Stimulated activated CD8-positive, alpha-beta memory T cell treated with anti-CD3 and anti-CD28 coated beads, Interleukin-2, amount 100 ng/mL, for 48 hours (primary cell): ENCODE measurements around the gene WDR70.
"Not testable (repeated sequence)": the region's sequence is repeated elsewhere in the genome, so short reads cannot be mapped to it uniquely, and the experiment has no call there.

Source experiments
- DNase-seq, 2 donors: peaks; one replicate each; pipeline ENCODE4 v3.0.0-alpha.2; 2020; ENCODE audit warnings: low read depth in 2 of 2

Gene WDR70

DNA sequence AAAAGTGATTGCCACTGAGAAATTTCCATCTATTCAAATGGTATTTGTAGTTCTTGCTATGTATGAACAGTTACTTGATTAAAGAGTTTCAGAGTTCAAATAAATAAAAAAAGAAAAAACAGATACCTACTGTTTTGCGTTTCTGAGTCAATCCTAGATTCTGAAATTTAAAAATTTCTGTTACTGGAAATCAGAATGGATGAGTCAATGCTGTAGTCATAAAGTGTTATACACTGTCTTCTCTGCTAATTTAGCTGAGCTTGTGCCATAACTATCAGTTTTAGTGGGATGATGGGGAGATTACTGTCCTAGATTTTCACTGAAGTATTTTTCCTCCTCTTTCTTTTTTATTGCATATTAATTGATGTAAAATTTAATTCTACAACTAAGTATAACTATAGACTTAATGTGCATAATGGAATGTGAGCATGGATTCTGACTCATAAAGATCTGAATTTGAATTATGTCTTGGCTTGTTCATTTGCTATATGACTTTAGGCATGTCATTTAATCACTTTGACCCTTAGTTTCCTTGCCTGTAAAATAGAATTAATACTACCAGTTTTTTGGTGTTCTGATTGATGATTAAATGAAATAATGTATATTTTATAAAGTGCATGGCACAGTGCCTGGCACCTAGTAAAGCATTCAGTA is 75.4 kb downstream of the WDR70 start:
- not testable (repeated sequence) for DNase-seq

DNA sequence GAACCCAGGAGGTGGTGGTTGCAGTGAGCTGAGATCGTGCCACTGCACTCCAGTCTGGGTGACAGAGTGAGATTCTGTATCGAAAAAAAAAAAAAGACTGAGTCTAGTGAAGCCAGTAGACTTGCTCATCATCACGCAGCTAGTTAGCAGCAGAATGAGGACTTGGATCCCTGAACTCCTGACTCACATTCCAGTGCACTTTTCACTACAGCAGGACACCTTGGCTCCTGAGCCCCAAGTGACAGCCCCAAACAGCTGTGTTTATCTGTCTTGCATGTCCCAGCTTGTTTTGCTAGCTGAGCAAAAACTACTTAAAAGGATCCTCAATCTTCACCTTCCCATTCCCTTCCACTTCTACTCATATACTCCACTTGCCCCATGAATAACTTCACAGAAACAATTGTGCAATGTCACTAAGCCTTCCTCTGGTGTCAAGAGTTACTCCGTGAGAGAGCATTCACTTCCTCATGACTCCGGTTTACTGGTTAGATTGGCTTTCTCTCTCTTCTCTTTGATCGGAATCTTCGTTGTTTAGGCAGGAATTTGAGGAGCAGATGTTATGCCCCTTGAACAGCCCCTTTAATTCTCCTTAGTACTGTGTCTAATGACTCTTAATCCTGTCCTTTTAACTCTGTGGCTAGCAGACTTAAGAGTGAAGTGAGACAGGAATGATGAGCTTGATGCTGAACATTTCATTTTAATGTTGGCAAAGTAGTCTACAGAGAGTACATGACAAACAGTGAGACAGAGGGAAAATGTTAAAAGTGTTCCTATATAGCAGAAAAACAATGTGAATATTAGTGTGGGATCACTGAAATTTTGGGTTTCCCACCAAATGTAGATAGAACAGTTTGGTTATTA is 84.3 kb downstream of the WDR70 start:
- DNase-seq: not testable (repeated sequence)

DNA sequence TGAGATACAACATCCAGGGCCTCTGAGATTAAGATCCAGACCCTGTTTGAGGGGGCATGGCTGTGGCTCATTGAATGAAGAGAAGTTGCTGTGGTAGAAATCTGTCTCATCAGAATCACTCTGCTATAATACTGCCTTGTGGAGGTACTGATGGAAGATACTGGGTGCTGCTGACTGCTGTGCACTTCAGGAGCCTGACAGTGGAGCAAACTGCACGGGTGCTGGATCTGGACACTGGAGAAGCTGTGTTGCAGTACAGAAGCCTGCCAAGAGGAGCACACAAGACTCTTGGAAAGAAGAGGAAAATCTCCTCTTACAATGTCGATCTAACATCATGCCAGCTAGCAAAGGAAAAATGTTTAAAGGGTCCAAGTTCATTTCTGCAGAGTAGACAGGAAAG is 85.5 kb downstream of the WDR70 start:
- DNase-seq: not testable (repeated sequence)

DNA sequence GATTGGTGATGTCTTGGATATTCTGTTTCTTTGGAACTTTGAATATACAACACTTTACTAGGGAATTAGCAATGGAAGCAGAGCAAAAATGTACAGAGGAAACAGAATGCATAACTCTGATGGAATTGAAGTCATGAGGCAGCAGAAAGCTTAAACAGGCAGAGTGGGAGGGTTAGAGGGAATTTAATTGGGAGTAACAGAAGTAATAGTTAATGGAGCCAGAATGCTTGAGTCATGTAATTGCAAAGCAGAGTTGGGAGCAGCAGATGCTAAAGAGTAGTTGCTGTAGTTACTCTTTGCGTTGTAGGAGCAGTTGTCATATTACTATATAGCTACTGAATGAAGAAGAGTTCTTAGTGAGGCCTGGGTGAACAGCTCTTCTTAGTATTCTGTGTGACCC is 90.3 kb downstream of the WDR70 start:
- DNase-seq: not testable (repeated sequence)

DNA sequence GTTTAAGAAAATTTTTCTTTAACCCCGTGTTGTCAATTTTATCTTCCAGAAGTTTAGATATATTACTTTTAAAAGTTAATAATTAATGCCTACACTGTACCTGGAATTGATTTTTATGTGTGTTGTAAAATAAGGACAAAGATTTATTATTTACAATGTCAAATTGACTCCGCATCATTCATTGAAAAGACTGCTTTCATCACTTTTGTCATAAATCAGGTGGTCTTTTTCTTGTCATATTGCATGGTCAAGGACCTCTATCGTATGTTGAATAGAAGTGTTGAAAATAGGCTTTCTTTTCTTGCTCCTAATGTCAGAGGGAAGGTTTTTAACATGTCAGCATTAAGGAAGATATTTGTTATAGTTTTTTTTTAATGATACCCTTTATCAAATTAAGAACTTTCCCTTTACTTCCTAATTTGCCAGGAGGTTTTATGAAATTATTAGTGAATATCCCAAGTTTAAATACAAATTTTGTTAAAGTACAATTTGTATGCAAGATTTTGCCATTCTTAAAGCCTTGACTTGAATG is 92.6 kb downstream of the WDR70 start:
- no peak for DNase-seq

DNA sequence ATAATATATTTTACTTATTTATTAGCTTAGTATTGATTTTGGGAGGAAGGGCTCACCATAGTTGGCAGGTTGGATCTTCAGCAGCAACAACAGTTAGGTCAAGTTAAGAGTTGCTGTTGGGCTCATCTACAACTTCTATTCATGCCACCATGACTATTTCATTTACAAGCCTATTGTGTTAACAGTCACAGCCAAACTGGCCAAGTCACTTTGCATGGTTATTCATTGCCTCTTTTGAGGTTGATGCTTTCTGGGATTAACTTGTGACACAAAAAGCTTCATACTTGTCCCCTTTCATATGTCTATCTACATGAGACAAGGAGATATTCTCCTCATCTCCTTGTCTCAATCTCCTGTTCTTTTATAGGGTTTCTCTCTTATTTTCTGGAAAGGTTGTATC is 98.3 kb downstream of the WDR70 start:
- no peak for DNase-seq

DNA sequence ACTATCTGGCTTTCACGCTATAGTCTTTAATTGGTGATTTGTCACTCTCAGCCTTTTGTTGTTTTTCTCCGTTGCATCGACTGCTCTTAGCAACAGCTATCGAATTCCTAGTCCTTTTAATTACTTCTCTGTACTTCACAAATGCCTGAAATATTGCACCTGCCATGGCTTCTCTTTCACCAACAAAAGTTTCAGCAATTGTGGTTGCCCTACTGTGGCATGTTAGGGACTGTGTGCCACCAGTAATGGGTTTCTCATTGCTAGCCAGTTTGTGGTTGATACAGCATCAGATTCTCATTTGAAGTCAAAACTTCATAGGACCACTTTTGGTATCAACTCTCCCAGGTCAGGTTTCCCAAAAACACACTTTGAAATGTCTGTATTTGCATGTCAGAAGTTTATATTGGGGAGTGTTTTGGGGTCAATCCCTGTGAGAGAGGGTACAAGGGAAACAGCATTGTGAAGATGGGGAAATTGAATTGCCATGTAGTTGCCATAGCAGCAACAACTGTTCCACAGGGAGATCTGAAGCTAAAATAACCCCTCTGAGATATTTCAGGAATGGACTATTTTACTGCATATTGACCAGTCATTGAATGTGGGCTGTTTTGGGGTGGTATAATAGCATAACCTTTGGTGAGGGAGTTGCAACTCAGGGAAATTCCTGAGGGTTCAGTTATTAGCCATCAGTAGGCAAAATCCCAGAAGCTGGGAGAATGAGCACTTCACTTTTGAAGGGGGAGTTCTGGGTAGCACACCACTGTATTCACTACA is 99.2 kb downstream of the WDR70 start:
- no peak for DNase-seq

DNA sequence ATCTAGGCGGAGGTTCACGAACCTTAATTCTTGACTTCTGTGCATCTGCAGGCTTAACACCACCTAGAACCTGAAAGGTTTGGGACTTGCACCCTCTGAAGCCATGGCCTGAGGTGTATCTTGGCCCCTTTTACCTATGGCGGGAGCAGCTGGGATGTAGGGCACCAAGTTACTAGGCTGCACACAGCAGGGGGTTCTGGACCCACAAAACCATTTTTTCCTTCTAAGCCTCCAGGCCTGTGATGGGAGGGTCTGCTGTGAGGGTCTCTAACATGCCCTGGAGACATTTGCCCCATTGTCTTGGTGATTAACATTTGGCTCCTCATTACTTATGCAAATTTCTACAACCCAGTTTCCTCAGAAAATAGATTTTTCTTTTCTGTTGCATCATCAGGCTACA is 102.3 kb downstream of the WDR70 start:
- not testable (repeated sequence) for DNase-seq

DNA sequence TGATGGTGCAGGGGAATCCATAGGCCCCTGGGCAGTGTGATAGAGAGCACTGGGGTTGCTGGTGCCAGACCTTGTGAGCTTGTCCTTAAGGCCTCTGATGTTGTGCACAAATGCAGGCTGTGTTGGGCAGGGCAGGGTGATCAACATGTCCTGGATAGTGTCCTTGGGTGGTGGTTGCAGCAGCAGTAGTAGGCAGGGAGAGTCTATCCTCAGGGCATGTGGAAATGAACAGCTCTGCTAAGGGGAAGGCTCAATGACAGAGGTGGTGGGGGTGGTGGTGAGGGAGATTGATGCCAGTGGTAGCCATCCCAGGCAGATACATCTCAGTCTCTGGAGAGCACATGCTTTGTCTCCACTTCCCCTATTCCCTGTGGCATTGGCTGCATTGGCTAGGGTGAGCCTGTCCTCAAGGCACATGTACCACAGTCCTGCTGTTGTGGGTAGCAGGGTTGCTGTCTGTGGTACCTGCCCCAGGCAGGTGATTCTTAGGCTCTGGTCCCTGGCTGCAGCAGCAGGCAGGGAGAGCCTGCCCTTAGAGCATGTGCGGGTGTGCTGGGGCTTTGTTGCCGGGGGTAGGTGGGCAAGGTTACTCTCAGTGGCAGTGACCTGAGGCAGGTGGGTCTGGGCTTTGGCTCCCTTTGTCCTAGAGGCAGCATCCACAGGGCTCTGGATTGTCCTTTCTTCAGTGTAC is 111.1 kb downstream of the WDR70 start:
- DNase-seq: no peak

DNA sequence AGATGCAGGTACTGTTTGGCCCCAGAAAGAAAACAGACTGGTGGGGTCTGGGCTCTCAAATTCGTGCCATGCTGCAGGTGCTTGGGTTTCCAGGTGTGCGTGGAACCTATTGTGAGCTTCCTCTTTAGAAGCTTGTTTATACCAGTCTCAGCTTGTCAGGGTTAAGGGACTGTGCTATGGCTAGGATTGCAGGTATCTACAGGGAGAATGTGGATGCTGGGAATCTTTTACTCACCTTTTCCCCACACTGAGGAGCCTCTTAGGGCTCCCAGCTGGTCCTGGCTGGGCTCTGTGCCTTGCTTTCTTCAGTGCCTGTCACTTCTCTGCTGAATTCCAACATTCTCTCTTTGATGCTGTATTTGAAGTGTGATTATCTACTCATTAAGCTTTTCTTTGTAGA is 111.8 kb downstream of the WDR70 start:
- DNase-seq: no peak

DNA sequence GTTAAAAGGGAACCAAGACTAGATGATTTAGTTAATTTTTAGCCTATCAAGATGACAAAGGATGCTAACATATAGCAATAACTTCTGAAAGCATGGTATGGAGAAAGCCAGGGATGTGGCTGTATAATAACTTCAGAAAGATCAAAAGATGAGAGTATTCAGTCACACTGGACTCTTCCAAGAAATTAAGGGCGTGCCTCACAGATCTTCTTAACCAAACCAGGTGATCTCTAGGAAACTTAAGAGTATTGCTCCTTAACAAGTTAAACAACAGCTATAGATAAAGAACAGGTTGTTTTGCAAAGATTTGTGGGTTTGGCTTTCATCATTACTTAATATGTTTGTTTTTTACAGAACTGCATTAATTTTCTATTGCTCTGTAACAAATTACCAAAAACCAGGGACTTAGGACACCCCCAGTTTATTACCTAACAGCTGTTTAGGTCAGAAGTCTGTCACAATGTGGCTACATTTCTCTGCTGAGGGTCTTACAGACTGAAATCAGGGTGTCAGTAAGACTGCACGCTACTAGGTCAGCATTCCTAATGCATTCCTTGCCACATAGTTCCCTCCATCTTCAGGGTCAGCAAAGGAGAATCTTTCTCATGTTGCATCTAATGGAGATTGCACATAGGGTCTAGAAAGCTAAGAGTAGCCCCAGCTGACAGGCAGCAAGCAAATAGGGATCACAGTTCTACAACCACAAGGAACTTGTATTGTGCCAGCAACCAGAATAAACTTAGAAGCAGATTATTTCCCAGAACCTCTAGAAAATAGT is 113.8 kb downstream of the WDR70 start:
- no peak for DNase-seq

DNA sequence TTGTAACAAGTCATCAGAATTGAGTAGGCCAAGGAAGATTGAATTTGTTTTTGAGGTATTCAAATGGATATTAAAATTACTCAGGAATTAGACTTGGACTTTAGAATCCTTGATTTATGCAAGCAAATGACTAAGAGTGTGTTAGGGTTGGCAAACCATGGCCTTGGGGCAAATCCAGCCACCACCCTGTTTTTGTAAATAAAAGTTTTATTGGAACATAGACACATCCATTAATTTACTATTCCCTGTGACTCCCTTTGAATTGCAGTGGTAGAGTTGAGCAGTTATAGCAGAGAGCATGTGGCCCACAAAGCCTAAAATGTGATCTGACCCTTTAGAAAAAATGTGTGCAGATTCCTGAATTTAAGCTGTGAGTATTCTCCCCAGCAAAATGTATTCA is 115.6 kb downstream of the WDR70 start:
- no peak for DNase-seq

DNA sequence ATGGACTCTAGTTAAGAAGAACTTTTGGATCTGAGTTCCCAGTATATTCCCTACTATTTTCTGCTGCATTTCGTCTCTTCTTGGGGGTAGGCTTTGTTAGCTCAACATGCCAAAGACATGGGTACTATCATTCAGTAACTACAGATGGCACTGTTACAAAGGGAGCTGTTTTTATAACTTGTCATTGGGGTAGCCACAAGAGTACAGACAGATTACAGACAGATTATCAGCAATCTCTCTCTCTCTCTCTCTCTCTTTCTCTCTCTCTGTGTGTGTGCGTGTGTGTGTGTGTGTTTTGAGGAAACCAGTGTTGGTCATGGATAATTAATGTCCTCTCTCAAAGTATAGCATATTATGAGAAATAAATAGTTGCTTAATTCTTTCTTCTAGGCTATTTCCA is 116.1 kb downstream of the WDR70 start:
- DNase-seq: no peak

DNA sequence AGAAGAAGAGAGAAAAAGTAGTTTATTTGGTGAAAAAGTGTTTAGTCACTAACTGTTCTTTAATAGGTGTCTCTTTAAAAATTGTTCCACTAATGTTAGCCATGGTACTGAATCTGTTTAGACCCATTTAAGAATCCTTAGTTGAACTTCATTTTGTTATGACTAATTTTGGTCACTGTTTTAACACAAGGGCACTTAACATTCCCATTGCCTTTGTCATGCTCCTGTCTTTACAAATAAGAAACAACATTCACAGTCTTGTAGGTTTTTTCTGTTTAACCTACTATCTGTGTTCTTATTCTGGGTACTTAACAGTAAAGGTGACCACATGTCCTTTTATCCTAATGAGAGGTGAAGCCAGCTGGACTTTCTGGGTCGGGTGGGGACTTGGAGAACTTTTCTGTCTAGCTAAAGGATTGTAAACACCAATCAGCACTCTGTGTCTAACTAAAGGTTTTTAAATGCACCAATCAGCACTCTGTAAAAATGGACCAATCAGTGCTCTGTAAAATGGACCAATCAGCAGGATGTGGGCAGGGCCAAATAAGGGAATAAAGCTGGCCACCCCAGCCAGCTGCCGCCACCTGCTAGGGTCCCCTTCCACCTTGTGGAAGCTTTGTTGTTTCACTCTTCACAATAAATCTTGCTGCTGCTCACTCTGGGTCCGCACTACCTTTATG is 116.7 kb downstream of the WDR70 start:
- no peak for DNase-seq

DNA sequence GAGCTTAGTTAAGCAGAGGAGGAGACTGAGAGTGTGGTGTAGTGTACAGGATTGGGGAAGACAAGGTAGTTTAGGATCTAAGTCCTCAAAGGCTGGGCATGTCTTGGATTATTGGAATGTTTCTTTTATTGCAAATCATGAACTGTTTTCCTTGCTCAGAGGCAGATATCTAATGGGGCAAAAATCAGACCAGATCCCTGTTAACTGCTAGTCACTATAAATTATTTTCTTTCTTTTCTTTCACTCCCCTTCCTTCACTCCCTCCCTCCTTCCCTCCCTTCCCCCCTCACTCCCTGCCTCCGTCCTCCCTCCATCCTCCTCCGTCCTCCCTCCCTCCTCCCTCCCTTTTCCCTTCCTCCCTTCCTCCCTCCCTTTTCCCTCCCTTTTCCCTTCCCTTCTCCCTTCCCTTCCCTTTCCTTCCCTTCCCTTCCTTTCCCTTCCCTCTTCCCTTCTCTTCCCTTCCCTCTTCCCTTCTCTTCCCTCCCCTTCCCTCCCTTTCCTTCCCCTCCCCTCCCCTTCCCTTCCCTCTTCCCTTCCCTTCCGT is 117.9 kb downstream of the WDR70 start:
- no peak for DNase-seq

DNA sequence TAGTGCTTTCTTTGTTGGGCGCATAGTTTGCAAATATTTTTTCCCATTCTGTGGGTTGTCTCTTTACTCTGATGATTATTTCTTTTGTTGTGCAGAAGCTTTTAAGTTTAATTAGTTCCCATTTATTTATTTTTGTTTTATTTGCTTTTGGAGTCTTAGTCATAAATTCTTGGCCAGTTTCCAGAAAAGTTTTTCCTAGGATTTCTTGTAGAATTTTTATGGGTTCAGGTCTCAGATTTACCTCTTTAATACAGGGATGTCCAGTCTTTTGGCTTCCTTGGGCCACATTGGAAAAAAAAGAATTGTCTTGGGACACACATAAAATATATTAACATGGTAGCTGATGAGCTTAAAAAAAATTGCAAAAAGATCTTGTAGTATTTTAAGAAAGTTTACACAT is 122.0 kb downstream of the WDR70 start:
- no peak for DNase-seq

DNA sequence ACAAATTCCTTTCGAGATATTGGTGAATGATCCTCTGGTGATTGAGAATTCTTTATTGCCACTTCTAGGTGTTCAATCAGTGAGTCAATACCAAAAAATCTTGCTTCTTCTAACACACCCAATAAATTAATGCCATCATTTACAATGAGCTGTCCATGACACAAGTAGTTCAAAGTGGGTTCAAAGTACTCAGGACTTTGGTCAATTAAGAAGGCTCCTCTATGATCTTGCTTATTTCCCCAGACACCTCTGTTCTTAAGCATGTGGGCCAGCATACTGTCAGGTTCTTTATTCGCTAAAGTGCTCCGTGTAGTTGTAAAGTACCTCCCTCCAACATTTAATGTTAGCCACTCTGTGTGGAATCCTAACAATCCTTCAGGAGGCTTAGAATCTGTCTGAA is 127.1 kb downstream of the WDR70 start:
- DNase-seq: no peak

DNA sequence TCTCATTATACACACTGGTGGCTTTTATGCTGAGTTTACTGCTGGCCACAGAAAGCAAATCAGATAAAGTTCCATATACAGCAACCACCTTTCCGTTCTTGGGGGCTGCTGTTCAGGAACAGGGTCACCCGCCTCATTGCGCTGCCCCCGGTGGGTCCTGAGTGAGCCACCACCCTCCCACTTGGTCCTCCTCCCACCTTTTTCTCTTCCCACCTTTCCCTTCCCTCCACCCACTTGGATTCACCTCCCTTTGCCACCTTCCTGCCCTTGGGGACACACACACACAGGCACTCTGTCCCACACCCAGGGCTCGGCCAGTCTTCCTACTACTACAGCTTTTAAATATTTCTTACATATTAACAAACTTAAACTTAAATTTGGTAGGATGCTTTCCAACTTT is 127.6 kb downstream of the WDR70 start:
- no peak for DNase-seq

DNA sequence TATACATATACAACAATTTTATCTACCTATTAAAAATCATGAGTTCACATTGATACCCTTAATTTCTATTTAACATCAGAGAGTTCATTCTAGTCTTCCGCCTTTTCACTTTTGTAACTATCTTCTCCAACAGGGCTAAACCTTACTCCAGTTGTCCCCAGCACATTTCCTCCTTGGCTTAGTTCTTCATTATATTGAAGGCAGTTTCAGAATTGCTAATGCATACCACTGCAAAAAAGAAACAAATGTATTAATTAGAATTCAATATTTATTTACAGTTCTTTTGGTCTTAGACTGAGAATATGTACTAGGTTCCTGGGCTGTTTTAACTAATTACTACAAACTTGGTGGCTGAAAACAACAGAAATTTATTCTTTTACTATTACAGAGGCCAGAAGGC is 132.5 kb downstream of the WDR70 start:
- DNase-seq: no peak

DNA sequence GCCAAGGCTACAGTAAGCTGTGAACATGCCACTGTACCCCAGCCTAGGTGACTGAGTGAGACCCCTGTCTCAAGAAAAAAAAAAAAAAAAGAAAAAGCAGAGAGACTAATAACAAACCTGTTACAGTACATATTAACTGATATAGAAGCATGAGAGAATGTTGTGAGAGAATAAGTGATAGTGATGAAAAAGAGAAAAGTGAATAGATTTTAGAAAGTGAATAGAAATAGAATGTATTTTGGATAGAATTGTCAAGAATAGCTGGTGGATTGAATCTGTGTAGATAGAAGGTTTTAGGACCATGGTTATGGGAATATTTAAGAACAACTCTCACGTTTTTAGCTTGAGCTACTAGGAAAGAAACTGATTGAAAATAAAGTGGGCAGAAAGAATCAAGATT is 135.8 kb downstream of the WDR70 start:
- DNase-seq: no peak
